K562 (cell line): ENCODE measurements around the gene MIEF1. TPM values are rescaled to one million over a fixed set of nuclear protein-coding genes. Genes with fewer than 3 reads are reported as not detected.

Source experiments
- ASH1L ChIP-seq: fragments of 450-650 bp; IDR thresholded peaks from 2 replicates; pipeline ENCODE4 v1.6.1; 2018; ENCODE audit warnings: borderline replicate concordance, mild to moderate bottlenecking, low read depth; ENCODE audit not compliant: partially characterized antibody
- GABPB1 ChIP-seq: sonication (generic); formaldehyde crosslinking; IDR thresholded peaks from 2 replicates; pipeline ENCODE4 v1.8.0; 2022; ENCODE audit warnings: mild to moderate bottlenecking, missing genetic modification reagents
- IRF2 ChIP-seq: sonication (generic); formaldehyde crosslinking; IDR thresholded peaks from 2 replicates; pipeline ENCODE4 v1.8.1; 2022; ENCODE audit warnings: mild to moderate bottlenecking, missing genetic modification reagents
- KLF13 ChIP-seq: fragments of 450-650 bp; IDR thresholded peaks from 2 replicates; pipeline ENCODE4 v1.6.1; 2016; ENCODE audit warnings: missing genetic modification characterization, low read depth, mild to moderate bottlenecking, missing compliant biosample characterization, moderate library complexity, borderline replicate concordance
- MGA ChIP-seq: fragments of 450-650 bp; IDR thresholded peaks from 2 replicates; pipeline ENCODE4 v1.6.1; 2016; ENCODE audit warnings: mild to moderate bottlenecking, moderate library complexity
- PTRF ChIP-seq: fragments of 450-650 bp; IDR thresholded peaks from 2 replicates; pipeline ENCODE4 v1.6.1; 2016; ENCODE audit warnings: mild to moderate bottlenecking, missing genetic modification characterization, missing compliant biosample characterization
- RBM34 ChIP-seq: fragments of 200-400 bp; formaldehyde crosslinking; IDR thresholded peaks from 2 replicates; pipeline ENCODE4 v1.6.1; 2018; ENCODE audit warnings: low read length, borderline replicate concordance; ENCODE audit not compliant: insufficient read depth
- TCF7L2 ChIP-seq: fragments of 150-350 bp; IDR thresholded peaks from 2 replicates; pipeline ENCODE4 v1.6.1; 2016; ENCODE audit warnings: low read depth, mild to moderate bottlenecking, low read length, moderate library complexity
- ZBTB11 ChIP-seq, 3 experiments: fragments of 200-800 bp in 1 of 3; fragments of 250-450 bp in 1 of 3; fragments of 450-650 bp in 1 of 3; sonication (Bioruptor Pico) in 1 of 3; sonication (Bioruptor generic) in 1 of 3; formaldehyde crosslinking in 1 of 3; IDR thresholded peaks; 2 replicates each; pipeline versions ENCODE4 v1.6.1 to v1.8.0; 2016 to 2022; ENCODE audit warnings: mild to moderate bottlenecking in 2 of 3, missing genetic modification characterization in 2 of 3, missing compliant biosample characterization in 1 of 3, moderate library complexity in 1 of 3
- ZNF224 ChIP-seq: sonication (generic); formaldehyde crosslinking; IDR thresholded peaks from 2 replicates; pipeline ENCODE4 v1.8.0; 2022; ENCODE audit warnings: mild to moderate bottlenecking, missing genetic modification reagents
- polyA plus RNA-seq, 8 experiments: library from polyadenylated mRNA; depleted of rRNA in 4 of 8; stranded (reverse) in 5 of 8; unstranded in 3 of 8; fragments of >200 nt; fragmentation: Nextera tagmentation in 2 of 8; fragmentation: Illumina TruSeq in 1 of 8; extraction: Ambion mirVana in 2 of 8; extraction: Trizol in 1 of 8; gene quantifications; 2 replicates each; pipeline versions ENCODE4 v1.2.1 to v1.2.3, GENCODE V29; 2011 to 2014; ENCODE audit warnings: inconsistent platforms in 1 of 8, missing spikeins in 1 of 8
- total RNA-seq, 7 experiments: library from RNA; depleted of rRNA in 6 of 7; stranded (reverse); fragments of >200 nt in 6 of 7; fragmentation: Illumina TruSeq in 2 of 7; extraction: Trizol in 2 of 7; gene quantifications; 2 replicates each; pipeline versions ENCODE4 v1.2.1 to v1.2.3, GENCODE V29; 2011 to 2021; ENCODE audit warnings: low replicate concordance in 1 of 7

Gene MIEF1
- total and polyA plus RNA-seq, 9 of the 15 experiments (the other 6 are each of a cell fraction or from before 2014, with no cell fraction given): 10.9 to 51.8 (median 25.5) TPM

GRCh38 chr22:39472570-39473556, 29.2 kb upstream of the MIEF1 start (continued):
- peak; percentile 66 for TF ChIP-seq MGA
- TF ChIP-seq GABPB1 (CRISPR knock-in tag): no peak
- no peak for TF ChIP-seq RBM34
- TF ChIP-seq TCF7L2: no peak
- TF ChIP-seq ZBTB11 (CRISPR knock-in tag; IDR thresholded peaks at IDR 0.05): peak in 1 of 3 experiments; percentile 44; a peak in 1 of 6 replicates
- TF ChIP-seq IRF2: no peak
- TF ChIP-seq PTRF (tag): no peak
- TF ChIP-seq ASH1L: no peak
- no peak for TF ChIP-seq KLF13
- TF ChIP-seq ZNF224 (CRISPR knock-in tag): no peak
